Measurements from ENCODE around the gene SETBP1.
A peak's percentile ranks its signal among the peaks of the same experiment; 100 is the strongest.

Gene SETBP1

GRCh38 chr18:44882163-44882868 is 201.6 kb downstream of the SETBP1 start:
- DNase-seq = no peak

GRCh38 chr18:44883671-44884070 is 203.0 kb downstream of the SETBP1 start:
- DNase-seq = no peak

- DNase-seq = no peak
These were observed 203.7 kb downstream of the SETBP1 start for GRCh38 chr18:44884431-44884830.

GRCh38 chr18:44885507-44885906 is 204.8 kb downstream of the SETBP1 start:
- DNase-seq = no peak

GRCh38 chr18:44887227-44887631 is 206.5 kb downstream of the SETBP1 start:
- no peak for DNase-seq

DNA sequence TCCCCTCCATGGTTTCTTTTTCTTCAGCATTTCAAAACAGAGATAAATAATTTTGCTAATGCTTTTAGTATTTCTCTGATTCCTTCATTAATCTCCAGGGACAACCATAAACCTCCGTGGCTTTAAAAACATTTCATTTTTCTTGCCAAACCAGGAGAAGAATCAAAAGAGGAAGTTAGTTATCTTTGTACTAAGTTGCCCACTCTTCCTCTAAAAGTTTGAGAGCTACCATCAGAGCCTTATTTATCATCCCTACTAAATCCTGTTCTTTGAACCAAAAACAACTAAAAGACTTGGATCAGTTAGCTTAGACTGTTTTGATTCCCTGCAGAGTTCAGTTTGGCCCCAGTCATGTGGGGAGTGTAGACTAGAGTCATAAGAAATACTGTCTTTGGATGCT is 208.4 kb downstream of the SETBP1 start:
- DNase-seq = no peak

DNA sequence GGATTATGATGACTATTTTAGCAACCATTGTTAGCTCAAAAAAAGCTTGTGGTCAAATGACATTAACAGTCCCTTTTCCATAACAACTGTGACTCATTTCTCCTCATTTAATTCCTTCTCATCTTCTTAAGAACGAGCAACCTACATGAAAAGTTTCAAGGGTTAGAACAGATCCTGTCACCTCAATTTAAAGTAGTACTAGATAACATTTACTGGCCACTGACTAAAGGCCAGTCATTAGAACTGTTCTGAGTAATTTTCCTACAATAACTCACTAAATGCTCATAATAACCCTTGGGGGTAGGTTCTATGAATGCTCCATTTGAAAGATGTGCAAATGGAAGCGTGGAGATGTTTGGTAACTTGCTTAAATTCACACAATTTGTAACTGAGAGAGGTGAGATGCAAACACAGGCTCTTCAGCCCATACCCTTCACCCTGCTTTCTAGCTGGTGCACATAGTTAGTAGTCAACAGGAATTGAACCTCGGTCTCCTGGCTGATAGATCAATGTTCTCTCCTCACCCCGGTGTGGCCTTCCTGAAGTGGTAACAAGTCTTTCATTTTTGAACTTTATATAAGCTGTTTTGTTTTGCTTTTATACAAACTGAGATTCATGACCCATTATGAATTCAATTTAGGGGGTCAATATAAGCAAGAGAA is 212.5 kb downstream of the SETBP1 start:
- DNase-seq = no peak

DNA sequence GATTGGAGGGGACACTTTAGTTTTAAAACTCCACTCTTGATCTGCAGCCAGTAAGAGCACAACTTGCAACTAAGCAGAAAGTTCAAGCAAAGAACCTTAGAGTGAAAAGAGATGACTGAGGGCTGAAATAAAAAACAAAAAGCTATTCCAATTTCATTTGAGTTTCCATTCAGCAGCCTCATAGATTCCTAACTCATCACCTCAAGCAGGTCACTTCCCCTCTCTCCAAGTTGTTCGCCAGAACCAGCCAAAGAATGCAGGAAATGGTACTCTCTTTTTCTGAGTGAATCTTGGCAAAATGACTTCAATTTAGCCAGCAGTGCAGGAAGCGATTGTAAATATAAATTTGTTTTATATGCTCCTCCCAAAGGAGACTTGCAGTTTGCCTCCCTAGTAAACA is 213.3 kb downstream of the SETBP1 start:
- DNase-seq = no peak

DNA sequence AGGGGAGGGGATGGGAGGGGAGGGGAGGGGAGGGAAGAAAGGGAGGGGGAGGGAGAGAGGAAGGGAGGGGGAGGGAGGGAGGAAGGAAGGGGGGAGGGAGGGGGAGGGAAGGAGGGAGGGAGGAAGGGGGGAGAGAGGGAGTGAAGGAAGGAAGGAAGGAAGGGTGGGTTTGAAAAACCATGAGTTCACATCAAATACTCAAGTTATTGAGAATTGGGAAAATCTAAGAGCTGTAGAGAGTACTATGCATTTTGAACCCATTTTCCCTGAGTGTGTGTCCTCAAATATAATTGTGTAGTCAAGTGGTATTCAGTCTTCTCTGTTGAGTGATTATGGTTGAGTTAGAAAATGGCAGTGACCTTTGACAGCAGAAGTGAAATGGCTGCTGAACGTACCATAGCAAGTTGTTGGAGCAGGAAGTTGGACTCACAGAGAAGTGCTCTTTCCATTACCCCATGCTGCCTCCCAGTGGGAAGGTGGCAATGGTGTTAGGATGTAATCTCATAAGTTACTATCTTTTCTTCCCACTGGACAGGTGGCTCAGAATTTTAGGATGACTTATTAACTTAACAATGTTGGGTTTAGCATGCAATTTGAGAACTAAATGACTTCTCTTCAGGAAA is 214.6 kb downstream of the SETBP1 start:
- DNase-seq = no peak

DNA sequence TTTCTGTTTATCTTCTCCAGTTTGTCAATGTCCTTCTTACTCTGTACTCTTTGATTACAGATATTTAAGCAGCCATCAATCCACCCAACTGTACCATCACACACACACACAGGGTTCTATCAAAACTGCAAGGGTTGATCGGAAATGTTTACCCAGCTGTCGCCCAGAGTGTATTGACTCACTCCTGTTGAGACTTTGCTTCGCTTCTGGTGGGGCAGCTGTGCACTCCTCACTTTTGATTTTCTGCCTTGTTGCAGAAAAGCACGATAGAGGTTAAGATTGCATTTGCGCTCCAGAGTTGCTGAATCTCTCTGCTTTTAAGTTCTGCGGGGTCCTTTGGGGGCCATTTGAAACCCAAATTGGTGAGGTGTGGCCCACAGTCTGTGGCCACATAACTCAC is 216.2 kb downstream of the SETBP1 start:
- peak; percentile 58 for DNase-seq

DNA sequence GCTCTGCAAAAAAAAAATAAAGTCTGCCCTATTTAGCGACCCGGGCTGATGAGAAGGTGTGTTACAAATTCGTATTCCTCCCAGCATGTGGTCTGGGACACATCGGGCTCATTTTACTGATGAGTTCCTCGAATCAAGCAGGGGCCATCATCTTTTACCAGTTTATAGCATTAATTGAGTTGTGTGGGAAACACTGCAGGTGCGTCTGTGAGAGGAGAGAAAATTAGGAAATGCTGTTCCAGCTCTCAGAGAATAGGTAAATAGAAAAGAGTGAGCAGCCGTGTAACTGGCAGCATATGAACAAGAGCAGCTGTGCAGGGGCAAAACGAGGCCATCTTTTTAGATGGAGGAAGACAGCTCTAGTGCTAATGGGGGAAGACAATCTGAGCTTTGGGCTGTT is 216.7 kb downstream of the SETBP1 start:
- DNase-seq = peak; percentile 20

DNA sequence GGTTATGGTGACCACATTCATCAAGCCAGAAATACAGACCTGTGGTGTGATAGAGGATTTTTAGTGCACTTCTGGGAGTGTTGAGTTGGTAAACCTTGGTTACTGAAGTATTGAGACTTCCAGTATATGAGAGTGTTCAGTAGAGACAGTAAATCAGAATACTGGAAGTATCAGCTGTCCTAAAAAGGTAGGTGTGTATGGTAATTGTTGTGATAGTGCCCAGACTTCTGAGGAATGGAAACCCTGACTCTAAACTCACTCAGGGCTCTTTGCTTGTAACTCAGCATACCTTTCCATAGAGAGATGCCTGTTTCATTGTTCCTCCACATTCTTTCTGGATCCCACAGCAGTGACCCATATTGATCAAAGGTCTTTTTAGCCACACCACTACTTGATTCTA is 217.1 kb downstream of the SETBP1 start:
- no peak for DNase-seq

DNA sequence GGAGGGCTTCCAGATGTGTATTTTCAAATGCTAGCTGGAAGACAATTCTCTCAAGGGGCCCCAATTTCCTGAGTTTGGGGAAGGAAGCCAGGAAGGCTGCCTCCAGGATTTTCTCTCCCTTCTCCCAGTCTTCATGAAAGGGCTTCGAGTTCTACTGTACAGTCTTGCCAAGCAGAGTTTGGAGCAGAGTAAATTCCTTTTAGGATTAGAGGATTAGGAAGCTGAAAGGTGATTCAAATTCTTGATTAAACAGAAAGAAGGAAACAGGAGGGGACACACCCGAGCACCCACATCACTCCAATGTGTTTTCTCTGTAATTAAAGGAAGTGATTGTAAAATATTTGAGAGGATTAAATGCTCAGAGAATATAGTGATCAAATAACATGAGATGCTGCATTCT is 217.8 kb downstream of the SETBP1 start:
- DNase-seq = no peak

- DNase-seq = no peak
These were observed 219.1 kb downstream of the SETBP1 start for GRCh38 chr18:44899832-44900231.

- DNase-seq = no peak
These were observed 219.9 kb downstream of the SETBP1 start for GRCh38 chr18:44900627-44901026.

DNA sequence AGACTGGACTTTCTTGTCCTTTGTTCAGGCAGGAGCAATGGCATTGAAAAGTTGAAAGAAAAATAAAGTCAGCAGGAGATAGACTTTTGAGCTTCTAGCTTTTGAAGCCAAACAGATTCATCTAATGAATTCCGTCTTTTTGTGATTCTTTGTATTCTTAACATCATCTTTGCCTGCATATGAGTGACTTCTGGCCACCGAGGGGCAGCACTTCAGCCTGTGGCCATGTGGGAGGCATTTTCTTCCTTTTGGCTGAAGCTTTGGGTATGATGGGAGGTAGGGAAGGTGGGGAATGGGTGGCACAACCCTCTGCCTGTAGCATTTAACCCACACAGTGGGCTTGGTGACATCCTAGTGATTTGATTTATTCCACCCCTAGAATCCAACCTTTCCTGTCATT is 220.6 kb downstream of the SETBP1 start:
- DNase-seq = no peak

GRCh38 chr18:44903327-44903726 is 222.6 kb downstream of the SETBP1 start:
- no peak for DNase-seq

DNA sequence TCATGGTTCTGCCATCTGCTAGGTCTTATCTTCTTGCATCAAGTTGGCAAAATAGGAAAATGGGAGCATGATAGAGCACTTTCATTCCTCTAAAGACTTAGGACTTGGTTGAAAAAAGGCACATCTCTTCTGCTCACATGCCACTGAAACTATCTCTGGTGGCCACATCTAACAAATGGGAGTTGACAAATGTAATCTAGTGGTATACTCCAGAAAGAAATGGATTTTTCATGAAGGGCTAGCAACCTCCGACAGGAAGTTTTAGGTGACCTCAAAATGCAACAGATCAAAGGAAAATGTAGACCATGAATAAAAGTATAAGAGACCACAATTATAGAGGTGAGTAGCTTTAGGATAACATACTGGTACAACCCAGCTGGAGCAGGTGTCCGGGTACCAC is 224.1 kb downstream of the SETBP1 start:
- DNase-seq = no peak

- no peak for DNase-seq
These were observed 228.6 kb downstream of the SETBP1 start for GRCh38 chr18:44909191-44909719.

GRCh38 chr18:44911260-44911659 is 230.6 kb downstream of the SETBP1 start:
- DNase-seq = no peak

DNA sequence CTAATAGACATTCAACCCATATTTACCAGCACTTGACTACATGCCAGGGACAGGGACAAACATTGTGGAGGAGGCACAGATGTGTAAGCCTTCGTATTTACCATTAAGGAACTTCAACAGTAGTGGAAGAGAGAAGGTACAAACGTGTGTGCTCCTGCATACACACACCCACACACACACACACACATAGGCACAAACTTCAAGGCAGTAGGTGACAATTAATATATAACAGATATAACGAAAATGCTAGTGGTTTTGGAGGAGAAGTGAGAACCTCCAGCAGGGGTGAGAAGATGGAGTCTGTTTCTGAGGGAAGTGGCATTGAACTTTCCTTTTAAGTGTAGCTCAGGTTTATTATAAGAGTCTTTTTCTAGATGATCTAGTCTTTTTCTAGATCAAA is 231.1 kb downstream of the SETBP1 start:
- no peak for DNase-seq

DNA sequence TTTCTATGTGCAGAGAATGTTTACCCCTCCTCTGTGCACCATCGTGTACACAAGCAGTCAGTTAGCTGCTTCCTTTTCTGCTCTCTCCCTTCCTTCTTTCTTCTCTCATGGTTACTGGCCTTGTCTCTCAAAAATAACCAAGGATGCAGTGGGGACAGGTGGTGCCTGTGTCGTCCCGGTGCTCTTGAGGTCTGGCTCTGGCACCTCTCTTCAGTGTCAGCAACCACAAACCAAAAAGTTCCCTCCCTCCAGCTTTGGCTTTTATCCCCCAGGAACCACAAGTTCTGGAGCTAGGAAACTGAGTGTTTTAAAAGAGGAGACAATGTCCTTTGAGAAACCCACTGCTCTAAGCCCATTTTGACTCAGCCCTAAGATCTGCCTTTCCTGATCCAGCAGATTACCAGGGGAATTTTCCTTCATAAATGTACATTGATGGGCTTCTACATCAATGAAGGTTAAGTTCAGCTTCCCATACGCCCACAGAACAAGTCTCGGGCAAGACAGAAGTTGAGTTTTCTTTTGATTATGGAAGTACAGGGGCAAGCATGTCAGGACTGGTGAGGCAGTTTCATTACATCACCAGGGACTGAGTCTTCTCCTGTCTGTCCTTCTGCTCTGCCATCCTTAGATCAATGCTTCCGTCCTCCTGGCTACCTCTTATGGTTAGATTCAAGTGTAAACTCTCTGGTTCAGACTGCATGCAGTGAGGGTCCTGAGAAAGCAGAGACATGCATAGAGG is 232.2 kb downstream of the SETBP1 start:
- no peak for DNase-seq

GRCh38 chr18:44914028-44914427 is 233.3 kb downstream of the SETBP1 start:
- no peak for DNase-seq
